Mucosa of stomach (tissue), 1 donor: ENCODE measurements around the gene RAD51B.

Experiments used
- H3K27me3 ChIP-seq: one replicate; pipeline ENCODE4 v1.7.0; 2013; ENCODE audit warnings: mild to moderate bottlenecking, low read length; ENCODE audit not compliant: control insufficient read depth, insufficient read depth
- H3K36me3 ChIP-seq: one replicate; pipeline ENCODE4 v1.7.0; 2013; ENCODE audit warnings: low read length; ENCODE audit not compliant: control insufficient read depth, insufficient read depth
- H3K4me1 ChIP-seq: one replicate; pipeline ENCODE4 v1.7.0; 2013; ENCODE audit warnings: mild to moderate bottlenecking, low read length; ENCODE audit not compliant: control insufficient read depth, insufficient read depth
- H3K4me3 ChIP-seq: one replicate; pipeline ENCODE4 v1.7.0; 2013; ENCODE audit warnings: low read length
- H3K9ac ChIP-seq: one replicate; pipeline ENCODE4 v1.7.0; 2013; ENCODE audit warnings: mild to moderate bottlenecking, low read length, moderate library complexity
- H3K9me3 ChIP-seq: one replicate; pipeline ENCODE4 v1.7.0; 2013; ENCODE audit warnings: mild to moderate bottlenecking, low read length, moderate library complexity; ENCODE audit not compliant: control insufficient read depth
- donor health status: Pancreatic carcinoma.

Gene RAD51B

GRCh38 chr14:68631394-68632053 is 811.9 kb downstream of the RAD51B start:
- no peak overlapping the region for H3K9ac ChIP-seq
- H3K9me3 ChIP-seq, result no peaks in the 10 kb centered on the region
- H3K4me3 ChIP-seq, result no peak overlapping the region
- no peaks in the 10 kb centered on the region for H3K27me3 ChIP-seq
- no peaks in the 10 kb centered on the region for H3K36me3 ChIP-seq
- H3K4me1 ChIP-seq, result peaks cover 44% of the 10 kb centered on the region

GRCh38 chr14:68632054-68632895 is 812.7 kb downstream of the RAD51B start:
- Histone ChIP-seq H3K4me1 (peaks cover 40% of the 10 kb centered on the region), H3K27me3 (no peaks in the 10 kb centered on the region), H3K9ac (no peak overlapping the region), H3K36me3 (no peaks in the 10 kb centered on the region), H3K9me3 (no peaks in the 10 kb centered on the region), H3K4me3 (no peak overlapping the region)

- peaks cover 46% of the 10 kb centered on the region for H3K4me1 ChIP-seq
- H3K9ac ChIP-seq, result no peak overlapping the region
- no peaks in the 10 kb centered on the region for H3K27me3 ChIP-seq
- no peak overlapping the region for H3K4me3 ChIP-seq
- H3K36me3 ChIP-seq, result no peaks in the 10 kb centered on the region
- no peaks in the 10 kb centered on the region for H3K9me3 ChIP-seq
Measured at GRCh38 chr14:68633131-68633991, 813.8 kb downstream of the RAD51B start.

DNA sequence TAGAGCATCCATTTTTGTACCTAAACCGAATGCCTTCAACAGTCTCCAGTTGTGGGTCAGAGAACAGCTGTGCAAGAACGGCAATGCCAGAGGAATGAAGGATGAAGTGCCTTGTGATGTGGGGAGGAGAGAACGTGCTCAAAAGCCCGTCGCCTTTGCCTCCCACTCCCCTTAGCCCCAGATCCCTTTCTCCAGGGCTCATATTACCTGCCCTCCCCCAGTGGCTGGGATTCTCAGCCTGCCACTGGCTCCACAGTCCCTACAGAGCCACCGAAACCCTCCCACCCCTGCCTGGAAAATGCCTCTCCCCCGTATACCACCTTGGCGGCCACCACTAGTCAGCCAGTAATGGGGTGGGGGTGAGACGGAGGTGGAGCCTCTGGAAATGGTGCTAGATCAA is 814.8 kb downstream of the RAD51B start:
- no peaks in the 10 kb centered on the region for H3K36me3 ChIP-seq
- H3K9me3 ChIP-seq, result no peaks in the 10 kb centered on the region
- H3K27me3 ChIP-seq, result no peaks in the 10 kb centered on the region
- no peak overlapping the region for H3K9ac ChIP-seq
- H3K4me1 ChIP-seq, result peaks cover 51% of the 10 kb centered on the region
- H3K4me3 ChIP-seq, result no peak overlapping the region

GRCh38 chr14:68634874-68635595 is 815.5 kb downstream of the RAD51B start:
- Histone ChIP-seq H3K4me3 (no peak overlapping the region), H3K27me3 (no peaks in the 10 kb centered on the region), H3K9ac (no peak overlapping the region), H3K4me1 (peaks cover 44% of the 10 kb centered on the region), H3K9me3 (no peaks in the 10 kb centered on the region), H3K36me3 (no peaks in the 10 kb centered on the region)

- H3K9ac ChIP-seq, result no peak overlapping the region
- no peaks in the 10 kb centered on the region for H3K36me3 ChIP-seq
- H3K27me3 ChIP-seq, result no peaks in the 10 kb centered on the region
- H3K4me1 ChIP-seq, result peaks cover 30% of the 10 kb centered on the region
- H3K4me3 ChIP-seq, result no peak overlapping the region
- no peaks in the 10 kb centered on the region for H3K9me3 ChIP-seq
Measured at GRCh38 chr14:68636597-68636996, 817.0 kb downstream of the RAD51B start.

DNA sequence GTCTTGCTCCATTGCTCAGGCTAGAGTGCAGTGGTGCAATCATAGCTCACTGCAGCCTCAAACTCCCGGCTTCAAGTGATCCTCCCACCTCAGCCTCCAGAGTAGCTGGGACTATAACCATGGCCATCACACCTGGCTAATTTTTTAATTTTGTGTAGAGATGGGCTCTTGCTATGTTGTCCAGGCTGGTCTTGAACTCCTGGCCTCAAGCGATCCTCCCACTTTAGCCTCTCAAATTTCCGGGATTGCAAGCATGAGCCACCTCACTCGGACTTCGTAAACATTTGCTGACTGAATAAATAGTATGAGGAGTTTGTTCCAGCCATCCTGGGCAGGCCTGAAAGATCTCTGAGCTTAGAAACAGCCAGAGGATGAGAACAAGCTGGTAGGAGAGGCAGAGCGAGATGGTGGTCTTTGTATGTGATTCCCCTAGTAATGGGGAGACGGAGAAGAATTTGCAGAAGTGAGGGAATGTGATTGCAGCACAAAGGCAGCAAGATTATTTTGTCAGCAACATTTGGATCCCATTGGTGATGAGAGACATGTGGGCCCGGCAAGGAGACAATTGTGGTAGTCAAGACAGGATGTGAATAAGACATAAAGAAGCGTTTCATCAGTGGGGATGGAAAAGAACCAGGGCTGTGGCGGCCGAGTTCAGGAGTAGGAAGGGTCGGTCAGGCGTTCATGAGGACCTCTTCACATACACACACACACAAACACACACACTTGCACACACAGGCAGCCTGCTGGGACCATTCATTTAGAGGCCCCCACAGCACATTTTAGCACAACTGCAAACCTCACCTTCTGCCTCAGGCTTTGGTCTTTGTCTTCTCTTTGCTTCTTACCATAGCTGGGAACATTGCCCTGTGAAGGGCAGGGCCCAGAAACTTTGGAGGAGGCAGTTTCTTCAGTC is 817.8 kb downstream of the RAD51B start:
- H3K36me3 ChIP-seq, result no peaks in the 10 kb centered on the region
- H3K9me3 ChIP-seq, result no peaks in the 10 kb centered on the region
- no peaks in the 10 kb centered on the region for H3K27me3 ChIP-seq
- H3K9ac ChIP-seq, result no peak overlapping the region
- H3K4me3 ChIP-seq, result no peak overlapping the region
- H3K4me1 ChIP-seq, result peaks cover 29% of the 10 kb centered on the region

- Histone ChIP-seq H3K4me1 (peaks cover 24% of the 10 kb centered on the region), H3K9me3 (no peaks in the 10 kb centered on the region), H3K9ac (no peak overlapping the region), H3K36me3 (no peaks in the 10 kb centered on the region), H3K4me3 (no peak overlapping the region), H3K27me3 (no peaks in the 10 kb centered on the region)
Measured at GRCh38 chr14:68638141-68638999, 818.8 kb downstream of the RAD51B start.

DNA sequence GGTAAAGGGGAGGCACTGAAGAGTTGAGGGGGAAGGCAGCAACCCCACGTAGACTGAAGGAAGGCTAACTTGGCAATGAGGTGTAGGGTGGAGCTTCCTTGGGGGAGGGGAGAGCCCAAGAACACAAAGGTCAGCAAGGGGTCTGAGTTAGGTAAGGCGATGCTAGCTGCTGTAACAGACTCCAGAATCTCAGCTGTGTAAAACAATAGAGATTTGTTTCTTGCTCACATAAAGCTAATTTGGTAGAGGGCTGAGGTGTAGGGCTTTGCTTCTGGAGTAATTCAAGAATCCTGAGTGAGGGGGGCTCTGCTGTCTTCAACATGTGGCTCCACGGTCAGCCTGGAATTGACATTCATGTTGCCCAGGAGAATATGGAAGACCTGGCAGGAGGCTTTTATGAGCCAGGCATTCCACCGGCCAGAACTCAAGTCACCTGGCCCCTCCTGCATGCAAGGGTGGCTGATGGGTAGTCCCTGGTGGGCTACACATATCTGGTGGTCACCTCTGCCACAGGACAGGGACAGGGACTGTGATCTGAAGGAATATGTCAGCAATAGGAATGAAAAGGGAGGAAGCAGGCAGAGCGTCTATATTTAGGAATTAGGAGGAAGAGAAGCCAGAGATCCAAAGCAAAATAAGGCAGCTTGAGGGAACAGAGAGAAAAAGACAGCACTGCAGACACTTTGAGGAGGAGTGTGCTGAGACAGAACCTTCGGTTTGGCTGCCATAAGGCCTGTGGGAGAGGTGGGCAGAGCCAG is 819.6 kb downstream of the RAD51B start:
- Histone ChIP-seq H3K4me3 (no peak overlapping the region), H3K36me3 (no peaks in the 10 kb centered on the region), H3K9ac (no peak overlapping the region), H3K4me1 (peaks cover 16% of the 10 kb centered on the region), H3K9me3 (no peaks in the 10 kb centered on the region), H3K27me3 (no peaks in the 10 kb centered on the region)
